NCI-H1417 (cell line): Measurements from ENCODE around the gene SNX33.
"Not testable (repeated sequence)": the region's sequence is repeated elsewhere in the genome, so short reads cannot be mapped to it uniquely, and the experiment has no call there.

Source experiments
- DNase-seq, 3 experiments: peaks; one replicate each; lab custom pipeline; 2025; lab: John Stamatoyannopoulos, UW

Gene SNX33, protein sequence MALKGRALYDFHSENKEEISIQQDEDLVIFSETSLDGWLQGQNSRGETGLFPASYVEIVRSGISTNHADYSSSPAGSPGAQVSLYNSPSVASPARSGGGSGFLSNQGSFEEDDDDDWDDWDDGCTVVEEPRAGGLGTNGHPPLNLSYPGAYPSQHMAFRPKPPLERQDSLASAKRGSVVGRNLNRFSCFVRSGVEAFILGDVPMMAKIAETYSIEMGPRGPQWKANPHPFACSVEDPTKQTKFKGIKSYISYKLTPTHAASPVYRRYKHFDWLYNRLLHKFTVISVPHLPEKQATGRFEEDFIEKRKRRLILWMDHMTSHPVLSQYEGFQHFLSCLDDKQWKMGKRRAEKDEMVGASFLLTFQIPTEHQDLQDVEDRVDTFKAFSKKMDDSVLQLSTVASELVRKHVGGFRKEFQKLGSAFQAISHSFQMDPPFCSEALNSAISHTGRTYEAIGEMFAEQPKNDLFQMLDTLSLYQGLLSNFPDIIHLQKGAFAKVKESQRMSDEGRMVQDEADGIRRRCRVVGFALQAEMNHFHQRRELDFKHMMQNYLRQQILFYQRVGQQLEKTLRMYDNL

GRCh38 chr15:75647370-75648155 lies at the start of gene SNX33:
Gene SNX33, plus strand, starts transcription at chr15:75647912. Its CDS starts 1,191 bp downstream, at chr15:75649103.
- peak; percentile 5 to 79 (median 70) for DNase-seq

DNA sequence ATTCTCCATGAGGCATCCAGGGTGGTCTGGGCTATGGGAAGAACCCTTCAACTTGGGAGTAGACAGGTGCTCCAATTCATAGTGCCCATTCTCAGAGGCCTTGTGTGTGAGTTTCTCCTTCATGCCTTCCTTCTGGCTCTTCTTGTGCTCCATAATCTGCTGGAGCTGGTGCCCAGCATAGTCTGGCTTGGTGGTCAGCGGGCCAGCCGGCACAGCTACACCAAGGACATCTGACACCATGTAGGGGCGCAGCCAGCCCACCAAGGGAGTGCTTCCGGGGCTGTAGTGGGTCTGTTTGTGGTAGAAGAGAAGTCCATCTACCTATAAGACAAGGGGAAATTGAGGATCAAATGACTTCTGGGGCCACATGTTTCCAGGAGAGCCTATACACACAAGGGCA lies 49.4 kb upstream of the SNX33 start:
- DNase-seq, result no peak

DNA sequence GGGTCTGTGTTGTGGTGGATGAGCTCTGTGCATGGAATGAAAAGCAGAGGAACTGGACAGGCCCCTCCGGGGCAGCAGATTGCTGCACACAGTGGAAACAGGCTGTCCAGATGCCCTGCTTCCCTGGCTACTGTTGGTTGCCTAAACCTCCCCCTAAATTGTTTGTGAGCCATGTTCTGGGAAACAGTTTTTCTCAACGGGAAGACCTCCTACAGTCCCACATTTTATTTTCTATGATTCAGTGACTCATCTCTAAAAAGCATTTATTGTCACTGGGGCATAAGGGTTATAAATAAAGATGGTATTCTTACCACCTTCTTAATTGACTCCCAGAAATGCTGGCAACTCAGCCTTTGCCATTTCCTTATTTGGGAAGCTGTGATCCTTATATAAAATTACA lies 48.3 kb upstream of the SNX33 start:
- DNase-seq, result no peak

DNA sequence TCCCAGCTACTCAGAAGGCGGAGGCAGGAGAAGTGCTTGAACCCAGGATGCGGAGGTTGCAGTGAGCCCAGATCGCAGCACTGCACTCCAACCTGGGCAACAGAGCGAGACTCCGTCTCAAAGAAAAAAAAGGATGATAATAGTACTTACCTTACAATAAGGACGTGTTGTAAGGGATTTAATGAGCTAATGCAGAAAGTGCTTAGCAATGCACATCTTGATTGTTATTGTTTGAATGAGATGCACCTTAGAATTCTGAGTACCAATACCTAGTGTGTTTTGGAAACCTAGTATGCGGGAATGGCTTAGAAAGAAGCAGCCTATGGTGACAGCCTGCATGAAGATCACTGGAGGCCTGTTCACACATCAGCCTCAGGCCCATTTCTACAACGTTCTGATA lies 41.7 kb upstream of the SNX33 start:
- no peak for DNase-seq

- no peak for DNase-seq
Observed at GRCh38 chr15:75606711-75607699, 40.7 kb upstream of the SNX33 start.

DNA sequence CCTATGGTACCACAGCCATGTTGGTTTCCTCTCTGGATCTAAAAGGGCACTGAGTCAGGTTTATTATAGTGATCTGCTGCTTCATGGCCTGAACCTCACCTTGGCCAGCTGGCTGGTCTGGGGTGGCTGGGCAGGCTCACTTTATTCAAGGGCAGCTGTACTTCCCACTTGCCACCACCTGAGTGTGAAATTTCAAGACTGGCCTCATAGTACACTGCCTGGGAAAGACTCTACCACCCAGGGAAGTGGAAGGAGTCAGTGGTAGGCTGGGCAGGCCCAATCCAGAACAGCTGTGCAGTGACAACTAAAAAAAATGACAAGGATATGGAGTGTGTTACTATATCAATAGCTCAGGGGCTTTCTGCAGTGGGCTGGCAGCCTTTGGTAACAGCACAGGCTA lies 30.9 kb upstream of the SNX33 start:
- DNase-seq, result no peak

GRCh38 chr15:75620058-75620820 lies 27.5 kb upstream of the SNX33 start:
- DNase-seq, result no peak

- no peak for DNase-seq
Observed at GRCh38 chr15:75620841-75621391, 26.8 kb upstream of the SNX33 start.

DNA sequence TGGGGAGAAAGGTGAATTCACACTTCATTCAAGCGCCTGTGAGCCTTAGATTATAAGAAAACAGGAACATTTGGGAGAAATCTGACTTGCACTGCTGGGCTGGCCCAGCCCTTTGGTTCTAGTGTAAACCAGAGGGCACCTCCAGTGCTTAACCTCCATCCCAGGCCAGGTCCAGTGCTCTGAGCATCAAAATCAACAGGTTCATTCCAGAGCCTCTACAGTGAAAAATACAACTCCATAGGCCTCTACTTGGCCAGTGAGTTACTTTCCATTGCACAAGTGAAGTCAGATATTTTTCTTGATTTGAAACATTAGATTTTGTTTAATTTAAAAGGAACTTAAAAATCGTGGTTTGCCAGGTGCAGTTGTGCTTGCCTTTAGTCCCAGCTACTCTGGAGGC lies 25.2 kb upstream of the SNX33 start:
- no peak for DNase-seq

- peak; percentile 75 to 90 (median 81) for DNase-seq
Observed at GRCh38 chr15:75625542-75626347, 22.0 kb upstream of the SNX33 start, which contains the start of gene SNUPN. Gene SNUPN, minus strand, starts transcription at chr15:75625725. Its CDS starts 4,674 bp downstream, at chr15:75621051.

DNA sequence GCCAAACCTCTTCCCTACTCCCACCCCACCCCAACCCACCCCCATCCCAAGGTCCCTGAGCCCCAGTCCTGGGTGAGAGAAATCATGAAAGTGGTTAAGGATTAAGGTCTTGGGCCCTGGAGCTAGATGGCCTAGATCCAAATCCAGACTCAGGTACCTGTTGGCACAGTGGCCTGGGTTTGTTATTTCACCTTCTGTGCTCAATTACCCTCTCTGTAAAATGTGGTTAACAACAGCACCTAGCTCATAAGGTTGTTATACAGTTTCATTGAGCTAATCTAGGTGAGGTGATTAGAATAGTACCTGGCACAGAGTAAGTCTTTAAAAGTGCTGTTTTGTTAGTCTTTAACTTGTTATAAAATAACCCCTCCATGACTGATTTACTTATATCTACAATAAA lies 15.8 kb upstream of the SNX33 start:
- DNase-seq, result no peak

GRCh38 chr15:75633922-75634321 lies 13.8 kb upstream of the SNX33 start:
- DNase-seq, result not testable (repeated sequence)

DNA sequence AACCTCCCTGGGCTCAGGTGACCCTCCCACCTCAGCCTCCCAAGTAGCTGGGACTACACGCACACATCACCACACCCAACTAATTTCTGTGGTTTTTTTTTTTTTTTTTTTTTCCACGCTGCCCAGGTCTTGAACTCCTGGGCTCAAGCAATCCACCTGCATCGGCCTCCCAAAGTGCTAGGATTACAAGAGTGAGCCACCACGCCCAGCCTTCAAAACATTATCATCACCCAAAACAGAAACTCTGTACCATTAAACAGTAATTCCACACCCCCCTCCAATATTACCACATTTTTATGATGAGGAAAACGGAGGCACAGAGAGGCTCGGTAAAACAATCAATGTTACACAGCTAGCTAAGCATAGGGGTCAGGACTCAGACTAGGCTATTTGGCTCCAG lies 11.7 kb upstream of the SNX33 start:
- DNase-seq, result no peak

DNA sequence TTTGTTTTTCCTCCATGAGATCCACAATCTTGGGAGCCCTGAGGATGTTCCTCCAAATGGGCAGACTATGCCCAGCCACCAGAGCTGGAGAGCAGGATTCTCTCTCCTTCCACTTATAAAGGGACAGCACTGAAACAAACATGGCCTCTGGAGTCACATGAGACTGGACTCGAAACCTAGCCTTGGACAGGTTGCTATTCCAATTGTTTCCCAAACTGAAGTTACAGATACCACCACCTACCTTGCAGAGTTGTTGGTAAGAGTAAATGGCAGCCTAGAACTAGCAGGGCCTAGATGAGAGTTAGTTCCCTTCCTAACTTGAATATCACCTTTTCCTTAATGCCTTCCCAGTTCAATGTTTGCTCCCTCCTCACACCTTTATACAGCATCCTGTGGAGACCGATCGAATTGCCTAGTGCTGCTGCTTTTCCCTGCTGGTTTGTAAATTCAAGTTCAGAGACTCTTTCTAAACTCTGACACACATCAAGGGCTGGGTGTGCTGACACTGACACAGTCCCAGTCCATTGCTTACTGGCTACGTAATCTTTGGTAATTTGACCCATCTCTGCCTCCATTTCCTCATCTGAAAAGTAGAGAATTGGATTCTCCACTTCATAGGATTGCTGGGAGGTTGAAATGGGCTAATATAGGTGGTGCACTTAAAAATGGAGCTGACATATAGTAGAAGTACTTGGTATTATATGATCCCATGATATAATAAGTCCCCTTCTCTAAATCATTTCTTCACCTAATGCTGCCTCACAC lies 10.3 kb upstream of the SNX33 start:
- DNase-seq, result no peak

GRCh38 chr15:75639191-75639708 lies 8.5 kb upstream of the SNX33 start:
- DNase-seq, result no peak

- DNase-seq, result peak; percentile 92 to 99 (median 99)
Observed at GRCh38 chr15:75639709-75640482, 7.8 kb upstream of the SNX33 start, which contains the start of gene IMP3. Gene IMP3, minus strand, starts transcription at chr15:75640224. Its CDS starts 56 bp downstream, at chr15:75640168.

DNA sequence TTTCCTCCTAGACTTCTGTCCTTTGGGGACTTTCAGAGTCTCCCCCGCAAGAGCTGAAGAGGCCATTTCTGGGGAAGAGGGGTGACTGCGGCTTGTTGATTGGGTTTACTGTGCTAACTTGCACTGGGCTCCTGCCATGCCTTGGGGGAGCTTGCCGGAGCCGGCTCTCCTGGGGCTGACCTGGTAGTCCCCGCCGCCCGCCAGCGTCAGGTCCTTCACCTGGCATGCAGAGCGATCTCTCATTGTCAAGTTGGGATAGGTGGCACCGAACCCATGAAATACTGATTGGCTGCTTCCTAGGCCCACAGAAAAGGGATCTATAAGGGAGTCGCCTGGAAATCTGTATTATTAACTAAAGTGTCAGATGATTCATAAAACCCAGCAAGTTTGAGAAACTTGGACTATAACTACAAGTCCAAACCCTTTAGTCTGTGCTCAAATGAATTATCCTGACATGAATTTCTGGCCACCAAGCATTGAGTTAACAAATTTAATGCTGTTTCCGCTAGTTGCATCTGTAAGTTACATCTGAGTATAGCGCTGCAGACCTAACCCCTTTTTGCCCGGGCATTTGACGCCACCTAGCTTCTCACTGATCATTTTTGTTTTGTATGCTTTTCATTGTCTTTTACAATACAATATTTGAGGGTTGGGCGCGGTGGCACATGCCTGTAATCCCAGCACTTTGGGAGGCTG lies 7.1 kb upstream of the SNX33 start:
- DNase-seq, result peak; percentile 22 to 92 (median 79)
